Stimulated activated CD8-positive, alpha-beta memory T cell treated with anti-CD3 and anti-CD28 coated beads, Interleukin-2, amount 100 ng/mL, for 48 hours (primary cell): ENCODE measurements around the gene ARHGEF11.
A peak's percentile ranks its signal among the peaks of the same experiment; 100 is the strongest.

ENCODE experiments used
- DNase-seq, 2 donors: peaks; one replicate each; pipeline ENCODE4 v3.0.0-alpha.2; 2020; ENCODE audit warnings: low read depth in 2 of 2

ARHGEF11 gene

GRCh38 chr1:156999596-157000320 is 45.8 kb downstream of the ARHGEF11 start:
- DNase-seq, result no peak

GRCh38 chr1:156998840-156999500 is 46.6 kb downstream of the ARHGEF11 start:
- no peak for DNase-seq

GRCh38 chr1:156998301-156998700 is 47.2 kb downstream of the ARHGEF11 start:
- no peak for DNase-seq

GRCh38 chr1:156995412-156995811 is 50.1 kb downstream of the ARHGEF11 start:
- DNase-seq, result no peak

GRCh38 chr1:156994277-156994676 is 51.3 kb downstream of the ARHGEF11 start:
- no peak for DNase-seq

- no peak for DNase-seq
Observed at GRCh38 chr1:156993426-156994147, 52.0 kb downstream of the ARHGEF11 start.

- DNase-seq, result no peak
Observed at GRCh38 chr1:156992215-156992614, 53.3 kb downstream of the ARHGEF11 start.

- DNase-seq, result no peak
Observed at GRCh38 chr1:156987715-156988114, 57.8 kb downstream of the ARHGEF11 start.

GRCh38 chr1:156980551-156980950 is 65.0 kb downstream of the ARHGEF11 start:
- no peak for DNase-seq

GRCh38 chr1:156975084-156975483 is 70.5 kb downstream of the ARHGEF11 start:
- DNase-seq, result no peak

- DNase-seq, result no peak
Observed at GRCh38 chr1:156973417-156973816, 72.1 kb downstream of the ARHGEF11 start.

GRCh38 chr1:156970017-156970416 is 75.5 kb downstream of the ARHGEF11 start:
- no peak for DNase-seq

- no peak for DNase-seq
Observed at GRCh38 chr1:156969496-156969895, 76.0 kb downstream of the ARHGEF11 start.

- DNase-seq, result no peak
Observed at GRCh38 chr1:156964441-156964840, 81.1 kb downstream of the ARHGEF11 start.

- DNase-seq, result peak in 1 of 2 donors; percentile 3
Observed at GRCh38 chr1:156963621-156964020, 81.9 kb downstream of the ARHGEF11 start.

GRCh38 chr1:156961709-156962108 is 83.8 kb downstream of the ARHGEF11 start:
- peak in 1 of 2 donors; percentile 12 for DNase-seq

- no peak for DNase-seq
Observed at GRCh38 chr1:156959925-156960324, 85.6 kb downstream of the ARHGEF11 start.

GRCh38 chr1:156959414-156959813 is 86.1 kb downstream of the ARHGEF11 start:
- no peak for DNase-seq

- no peak for DNase-seq
Observed at GRCh38 chr1:156958247-156958714, 87.3 kb downstream of the ARHGEF11 start.

GRCh38 chr1:156957634-156958033 is 87.9 kb downstream of the ARHGEF11 start:
- no peak for DNase-seq

- DNase-seq, result no peak
Observed at GRCh38 chr1:156956333-156956732, 89.2 kb downstream of the ARHGEF11 start.

- no peak for DNase-seq
Observed at GRCh38 chr1:156953571-156953970, 92.0 kb downstream of the ARHGEF11 start.

- DNase-seq, result no peak
Observed at GRCh38 chr1:156951371-156951770, 94.2 kb downstream of the ARHGEF11 start.
